HUES6 (cell line): Measurements from ENCODE around the gene CSGALNACT2.

ENCODE experiments used
- H3K27ac ChIP-seq: 2 replicates; pipeline ENCODE4 v1.7.0; 2013; ENCODE audit warnings: low read depth, mild to moderate bottlenecking, low read length, inconsistent platforms
- H3K27me3 ChIP-seq: 2 replicates; pipeline ENCODE4 v1.6.1; 2013; ENCODE audit warnings: low read length; ENCODE audit not compliant: control insufficient read depth, insufficient read depth
- H3K36me3 ChIP-seq: 2 replicates; pipeline ENCODE4 v1.6.1; 2013; ENCODE audit warnings: low read length; ENCODE audit not compliant: control insufficient read depth, insufficient read depth
- H3K4me1 ChIP-seq: 2 replicates; pipeline ENCODE4 v1.6.1; 2013; ENCODE audit warnings: low read length; ENCODE audit not compliant: control insufficient read depth, insufficient read depth
- H3K4me3 ChIP-seq: 2 replicates; pipeline ENCODE4 v1.5.1; 2013; ENCODE audit warnings: low read depth, low read length
- H3K9ac ChIP-seq: one replicate; pipeline ENCODE4 v1.6.1; 2013; ENCODE audit warnings: mild to moderate bottlenecking, low read length
- H3K9me3 ChIP-seq: 2 replicates; pipeline ENCODE4 v1.6.1; 2013; ENCODE audit warnings: low read depth, low read length; ENCODE audit not compliant: control insufficient read depth, insufficient read depth

CSGALNACT2 gene

DNA sequence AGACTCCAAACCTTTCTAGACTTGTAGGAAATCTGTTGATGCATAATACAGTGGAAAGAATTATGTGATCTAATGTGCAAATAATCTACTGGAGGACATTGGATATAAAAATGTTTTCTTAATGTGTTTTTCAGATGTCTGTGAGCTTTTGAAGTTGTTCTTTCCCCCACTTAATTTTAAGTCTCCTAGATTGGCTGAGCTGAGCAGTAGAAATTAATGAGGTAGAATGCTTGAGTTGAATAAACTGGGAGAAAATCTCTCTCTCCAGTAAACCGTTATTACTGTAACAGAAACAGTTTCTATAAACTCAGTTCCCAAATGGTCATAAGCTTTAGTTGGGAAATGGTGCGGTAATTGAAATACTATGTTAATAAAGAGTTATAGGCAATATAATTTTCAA lies 15.7 kb downstream of the CSGALNACT2 start:
- Histone ChIP-seq H3K9me3 (0 out of 2 replicates have a peak, but pooled peaks cover 1% of the 10 kb centered on the region), H3K36me3 (no peaks in the 10 kb centered on the region), H3K27me3 (no peaks in the 10 kb centered on the region), H3K9ac (no peak overlapping the region), H3K4me1 (peaks cover 12% of the 10 kb centered on the region; the same call in 1 of the 2 replicates), H3K4me3 (no peak overlapping the region), H3K27ac (no peak overlapping the region)

DNA sequence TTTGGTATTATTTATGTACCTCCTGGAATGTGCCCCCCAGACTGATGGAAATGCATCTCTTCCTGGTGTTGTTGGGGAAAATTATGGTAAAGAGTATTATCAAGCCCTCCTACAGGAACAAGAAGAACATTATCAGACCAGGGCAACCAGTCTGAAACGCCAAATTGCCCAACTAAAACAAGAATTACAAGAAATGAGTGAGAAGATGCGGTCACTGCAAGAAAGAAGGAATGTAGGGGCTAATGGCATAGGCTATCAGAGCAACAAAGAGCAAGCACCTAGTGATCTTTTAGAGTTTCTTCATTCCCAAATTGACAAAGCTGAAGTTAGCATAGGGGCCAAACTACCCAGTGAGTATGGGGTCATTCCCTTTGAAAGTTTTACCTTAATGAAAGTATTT lies 17.0 kb downstream of the CSGALNACT2 start:
- Histone ChIP-seq H3K36me3 (no peaks in the 10 kb centered on the region), H3K4me3 (no peak overlapping the region), H3K27me3 (no peaks in the 10 kb centered on the region), H3K9ac (no peak overlapping the region), H3K27ac (no peak overlapping the region), H3K4me1 (peaks cover 12% of the 10 kb centered on the region; the same call in 1 of the 2 replicates), H3K9me3 (no peaks in the 10 kb centered on the region)

GRCh38 chr10:43155741-43156140 lies 17.5 kb downstream of the CSGALNACT2 start:
- no peak overlapping the region for H3K9ac ChIP-seq
- no peaks in the 10 kb centered on the region for H3K9me3 ChIP-seq
- no peak overlapping the region for H3K27ac ChIP-seq
- no peak overlapping the region for H3K4me3 ChIP-seq
- H3K27me3 ChIP-seq: no peaks in the 10 kb centered on the region
- H3K4me1 ChIP-seq: peaks cover 12% of the 10 kb centered on the region; the same call in 1 of the 2 replicates
- no peaks in the 10 kb centered on the region for H3K36me3 ChIP-seq

DNA sequence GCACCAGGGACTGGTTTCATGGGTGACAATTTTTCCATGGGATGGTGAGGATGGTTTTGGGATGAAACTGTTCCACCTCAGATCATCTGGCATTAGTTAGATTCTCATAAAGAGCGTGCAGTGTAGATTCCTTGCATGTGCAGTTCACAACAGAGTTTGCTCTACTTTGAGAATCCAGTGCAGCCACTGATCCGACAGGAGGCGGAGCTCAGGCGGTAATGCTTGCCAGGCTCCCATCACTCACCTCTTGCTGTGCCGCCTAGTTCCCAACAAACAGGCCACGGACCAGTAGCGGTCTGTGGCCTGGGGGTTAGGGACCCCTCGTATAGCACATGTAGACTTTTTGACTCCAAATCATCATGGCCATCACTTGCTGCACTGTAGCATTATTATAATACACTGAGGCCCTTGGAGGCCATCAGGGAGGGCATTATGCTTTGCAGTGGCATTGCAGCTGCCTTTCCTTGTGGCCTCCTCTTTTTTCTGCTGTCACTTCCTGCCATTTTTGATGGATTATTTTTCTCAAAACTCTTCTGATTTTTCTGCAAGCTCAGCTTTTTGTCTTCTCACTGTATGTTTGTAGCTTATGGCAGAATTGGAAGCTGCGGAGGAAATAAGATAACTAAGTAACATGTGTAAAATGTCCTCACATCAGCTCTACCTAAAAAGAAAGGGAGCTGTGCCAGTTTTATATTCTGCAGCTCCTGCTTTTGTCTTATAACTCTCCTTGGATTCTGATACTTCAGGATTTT lies 18.5 kb downstream of the CSGALNACT2 start:
- no peak overlapping the region for H3K4me3 ChIP-seq
- H3K9me3 ChIP-seq: no peaks in the 10 kb centered on the region
- no peak overlapping the region for H3K27ac ChIP-seq
- H3K4me1 ChIP-seq: peaks cover 6% of the 10 kb centered on the region; the same call in 1 of the 2 replicates
- H3K9ac ChIP-seq: no peak overlapping the region
- no peaks in the 10 kb centered on the region for H3K27me3 ChIP-seq
- H3K36me3 ChIP-seq: no peaks in the 10 kb centered on the region

DNA sequence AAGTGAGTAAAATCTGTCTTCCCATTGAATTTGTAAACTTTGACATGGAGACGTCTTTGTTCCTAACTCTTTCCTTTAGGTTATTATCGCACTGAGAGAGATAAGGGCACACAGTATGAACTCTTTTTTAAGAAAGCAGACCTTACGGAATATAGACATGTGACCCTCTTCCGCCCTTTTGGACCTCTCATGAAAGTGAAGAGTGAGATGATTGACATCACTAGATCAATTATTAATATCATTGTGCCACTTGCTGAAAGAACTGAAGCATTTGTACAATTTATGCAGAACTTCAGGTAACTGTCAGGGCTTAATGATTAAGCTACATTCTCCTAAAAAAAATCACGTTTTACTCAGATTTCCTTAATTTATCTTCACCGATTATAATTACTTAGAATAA lies 20.4 kb downstream of the CSGALNACT2 start:
- Histone ChIP-seq H3K9me3 (no peaks in the 10 kb centered on the region), H3K9ac (no peak overlapping the region), H3K27me3 (no peaks in the 10 kb centered on the region), H3K4me1 (0 out of 2 replicates have a peak, but pooled peaks cover 4% of the 10 kb centered on the region), H3K27ac (no peak overlapping the region), H3K36me3 (0 out of 2 replicates have a peak, but pooled peaks cover 4% of the 10 kb centered on the region), H3K4me3 (no peak overlapping the region)

GRCh38 chr10:43160046-43160920 lies 22.0 kb downstream of the CSGALNACT2 start:
- no peak overlapping the region for H3K27ac ChIP-seq
- H3K9ac ChIP-seq: no peak overlapping the region
- H3K4me1 ChIP-seq: 0 out of 2 replicates have a peak, but pooled peaks cover 1% of the 10 kb centered on the region
- H3K36me3 ChIP-seq: 0 out of 2 replicates have a peak, but pooled peaks cover 4% of the 10 kb centered on the region
- no peak overlapping the region for H3K4me3 ChIP-seq
- no peaks in the 10 kb centered on the region for H3K9me3 ChIP-seq
- no peaks in the 10 kb centered on the region for H3K27me3 ChIP-seq

DNA sequence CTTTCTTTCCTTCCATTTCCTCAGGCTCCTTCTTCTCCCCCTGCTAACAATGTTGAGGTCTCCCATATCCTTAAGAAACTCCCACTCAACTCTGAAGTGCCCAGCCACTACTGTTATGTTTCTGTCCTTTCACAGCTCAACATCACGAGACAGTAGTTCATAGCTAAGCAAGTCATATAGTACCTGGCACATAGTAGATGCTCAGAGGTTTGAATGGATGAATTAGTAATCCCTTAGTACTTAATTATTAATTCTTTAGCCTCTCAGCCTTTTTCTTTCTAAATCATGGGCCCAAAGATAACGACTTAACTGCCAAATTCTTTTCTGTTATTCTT lies 22.6 kb downstream of the CSGALNACT2 start:
- Histone ChIP-seq H3K9ac (no peak overlapping the region), H3K36me3 (0 out of 2 replicates have a peak, but pooled peaks cover 4% of the 10 kb centered on the region), H3K9me3 (no peaks in the 10 kb centered on the region), H3K27me3 (no peaks in the 10 kb centered on the region), H3K4me1 (no peaks in the 10 kb centered on the region), H3K4me3 (no peak overlapping the region), H3K27ac (no peak overlapping the region)

- Histone ChIP-seq H3K27me3 (no peaks in the 10 kb centered on the region), H3K27ac (no peak overlapping the region), H3K9me3 (no peaks in the 10 kb centered on the region), H3K36me3 (0 out of 2 replicates have a peak, but pooled peaks cover 4% of the 10 kb centered on the region), H3K9ac (no peak overlapping the region), H3K4me3 (no peak overlapping the region), H3K4me1 (no peaks in the 10 kb centered on the region)
These were observed 24.4 kb downstream of the CSGALNACT2 start for GRCh38 chr10:43162604-43163003.

GRCh38 chr10:43166207-43166879 lies 28.1 kb downstream of the CSGALNACT2 start:
- Histone ChIP-seq H3K27ac (no peak overlapping the region), H3K9me3 (no peaks in the 10 kb centered on the region), H3K4me1 (no peaks in the 10 kb centered on the region; the same call in 1 of the 2 replicates), H3K4me3 (no peak overlapping the region), H3K27me3 (no peaks in the 10 kb centered on the region), H3K36me3 (peaks cover 7% of the 10 kb centered on the region; the same call in 1 of the 2 replicates), H3K9ac (no peak overlapping the region)

DNA sequence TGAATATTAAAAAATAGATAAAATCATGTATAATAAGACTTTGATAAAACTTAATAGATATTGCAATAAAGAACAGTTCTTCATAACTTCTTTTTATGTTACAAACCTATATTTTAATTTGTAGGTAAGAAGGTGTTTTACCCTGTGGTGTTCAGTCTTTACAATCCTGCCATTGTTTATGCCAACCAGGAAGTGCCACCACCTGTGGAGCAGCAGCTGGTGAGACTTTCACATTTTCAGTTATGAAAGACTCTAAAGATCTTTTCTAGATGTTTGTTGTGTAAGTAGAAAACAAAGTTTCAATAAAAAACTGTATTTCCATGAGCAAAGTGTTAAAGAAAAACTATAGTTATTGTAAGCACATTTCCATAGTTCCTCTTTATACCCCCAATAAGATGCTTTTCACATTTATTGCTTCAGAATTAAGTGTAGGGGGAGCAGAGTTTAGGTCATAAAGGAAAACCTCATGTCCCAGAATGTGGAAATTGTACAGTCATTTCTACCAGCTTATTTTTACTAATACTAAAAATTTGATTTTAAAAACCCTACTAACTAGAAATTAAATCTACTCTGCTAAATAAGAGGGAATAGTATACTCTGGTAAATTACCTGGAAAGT lies 28.7 kb downstream of the CSGALNACT2 start:
- Histone ChIP-seq H3K27ac (no peak overlapping the region), H3K9me3 (no peaks in the 10 kb centered on the region), H3K9ac (no peak overlapping the region), H3K4me1 (peaks cover 6% of the 10 kb centered on the region; the same call in 1 of the 2 replicates), H3K36me3 (peaks cover 7% of the 10 kb centered on the region; the same call in 1 of the 2 replicates), H3K4me3 (no peak overlapping the region), H3K27me3 (no peaks in the 10 kb centered on the region)
